GM18909 (cell line): Measurements from ENCODE around the gene TMEM185B.
A peak's percentile ranks its signal among the peaks of the same experiment; 100 is the strongest.

Source experiments
- ATAC-seq: cut with Tn5 transposase; IDR thresholded peaks from one replicate; pipeline ENCODE4 v1.9.1; 2021; ENCODE audit warnings: mild to moderate bottlenecking; ENCODE audit not compliant: unreplicated experiment, poor library complexity

TMEM185B gene

DNA sequence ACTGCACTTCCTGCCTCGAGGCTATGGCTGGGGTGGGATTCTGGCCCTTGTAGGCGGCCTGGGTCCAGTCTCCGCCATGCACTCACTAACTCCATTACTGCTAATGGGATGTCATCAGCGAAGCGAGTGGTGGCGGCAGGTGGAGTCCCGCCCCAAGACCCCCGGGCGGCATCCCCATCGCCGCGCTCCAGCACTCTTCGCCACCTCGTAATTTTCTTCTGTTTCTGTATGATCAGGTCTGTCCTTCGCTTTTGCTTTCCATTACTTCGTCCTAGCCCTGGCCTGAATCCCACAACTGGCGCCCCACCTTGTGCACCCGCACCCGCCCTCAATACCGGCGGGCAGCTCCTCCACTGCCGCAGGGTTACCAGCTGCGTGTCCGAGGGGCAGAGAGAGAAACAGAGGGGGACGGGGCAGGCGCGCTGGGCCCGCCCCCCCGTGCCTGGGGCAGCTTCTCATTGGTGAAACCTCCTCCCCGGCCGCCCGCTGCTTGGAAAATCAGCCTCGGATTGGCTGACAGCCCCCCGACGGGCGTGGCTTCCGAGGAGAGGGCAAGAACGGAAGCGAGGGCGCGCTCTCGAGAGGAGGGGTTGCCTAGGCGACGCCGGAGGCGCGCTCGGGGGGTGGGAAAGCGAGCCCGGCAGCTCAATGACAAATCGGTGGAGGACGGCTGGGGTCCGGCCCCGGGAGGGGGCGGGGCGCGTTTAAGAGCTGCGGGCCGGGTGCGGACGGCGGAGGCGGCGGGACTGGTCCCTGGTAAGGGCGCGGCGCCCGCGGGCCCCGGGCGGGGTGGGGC is 29.2 kb upstream of the TMEM185B start, which contains the start of gene RALB:
RALB (plus strand) TSS at position 628 of the 796 bp plus-strand sequence. CDS start 25,813 bp downstream, outside the sequence.
- ATAC-seq: peak; percentile 92

DNA sequence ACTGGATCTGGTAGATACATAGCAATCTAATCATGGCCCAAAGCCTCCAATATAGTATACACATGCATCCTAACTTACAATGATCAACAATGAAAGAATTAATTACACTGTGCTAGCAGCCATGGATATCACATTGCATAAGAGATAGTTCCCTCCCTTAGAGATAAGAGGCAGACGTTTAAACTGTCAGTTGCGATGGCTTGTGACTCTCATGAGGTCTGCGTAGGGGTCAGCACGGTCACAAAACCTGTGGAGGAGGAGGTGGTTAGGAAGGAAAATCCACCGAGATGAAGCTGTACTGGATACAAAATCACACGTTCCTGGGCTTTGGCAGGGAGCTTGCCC is 28.7 kb upstream of the TMEM185B start:
- ATAC-seq: no peak

DNA sequence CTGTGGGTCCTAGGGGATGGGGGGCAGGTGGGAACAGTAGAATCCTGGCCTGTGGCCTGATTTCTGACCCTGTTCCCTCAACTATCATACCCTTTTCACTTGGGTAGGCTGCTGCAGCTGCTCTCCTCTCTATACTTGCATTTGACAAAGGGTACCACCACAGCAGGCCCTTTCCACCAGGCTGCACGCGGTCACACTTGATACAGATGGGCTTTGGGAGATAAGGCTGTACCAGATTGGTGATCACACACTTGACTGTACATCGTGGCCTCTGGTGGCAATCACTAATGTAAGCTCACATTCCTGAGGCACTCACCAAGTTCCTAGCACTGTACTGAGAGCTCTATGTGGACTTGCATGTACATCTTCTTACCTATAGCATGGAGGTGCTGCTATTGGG is 27.9 kb upstream of the TMEM185B start:
- ATAC-seq: no peak

DNA sequence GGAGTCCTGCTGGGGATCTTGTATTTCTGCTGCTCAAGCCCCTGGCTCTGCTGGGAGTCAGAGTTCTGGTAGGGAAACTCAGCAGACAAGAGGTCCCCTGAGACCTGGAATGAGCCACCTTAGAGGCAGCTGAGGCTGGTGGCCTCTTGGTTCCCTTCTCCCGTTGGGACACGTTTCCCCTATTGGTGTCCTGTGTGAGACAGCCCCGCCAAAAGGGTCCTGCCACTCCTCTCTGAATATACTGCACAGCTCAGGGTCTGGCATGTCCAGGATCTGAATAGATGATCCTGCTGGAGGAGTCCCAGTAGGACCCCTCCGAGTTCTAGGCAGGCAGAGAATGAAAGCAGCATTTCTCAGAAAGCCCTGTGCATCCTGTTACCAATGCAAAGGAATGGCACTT is 27.4 kb upstream of the TMEM185B start:
- no peak for ATAC-seq

DNA sequence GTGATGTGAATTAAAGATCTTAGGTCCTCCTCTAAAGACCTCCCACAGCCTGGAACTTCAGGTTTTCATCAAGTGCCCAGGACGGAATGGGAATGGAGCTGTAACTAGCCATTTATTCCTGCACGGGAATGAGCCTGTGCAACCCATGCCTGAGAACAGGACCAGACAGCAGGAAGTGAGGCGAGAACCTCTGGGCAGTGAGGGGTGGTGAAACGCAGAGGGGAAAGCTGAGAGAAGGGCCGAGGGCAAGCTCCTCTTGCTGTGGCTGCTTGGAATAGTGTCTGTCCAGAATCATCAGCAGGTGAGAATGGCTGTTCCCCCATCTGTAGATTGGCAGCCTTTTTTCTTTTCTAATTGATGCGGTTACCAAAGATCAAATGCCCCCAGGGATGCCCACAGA is 24.7 kb upstream of the TMEM185B start:
- no peak for ATAC-seq

DNA sequence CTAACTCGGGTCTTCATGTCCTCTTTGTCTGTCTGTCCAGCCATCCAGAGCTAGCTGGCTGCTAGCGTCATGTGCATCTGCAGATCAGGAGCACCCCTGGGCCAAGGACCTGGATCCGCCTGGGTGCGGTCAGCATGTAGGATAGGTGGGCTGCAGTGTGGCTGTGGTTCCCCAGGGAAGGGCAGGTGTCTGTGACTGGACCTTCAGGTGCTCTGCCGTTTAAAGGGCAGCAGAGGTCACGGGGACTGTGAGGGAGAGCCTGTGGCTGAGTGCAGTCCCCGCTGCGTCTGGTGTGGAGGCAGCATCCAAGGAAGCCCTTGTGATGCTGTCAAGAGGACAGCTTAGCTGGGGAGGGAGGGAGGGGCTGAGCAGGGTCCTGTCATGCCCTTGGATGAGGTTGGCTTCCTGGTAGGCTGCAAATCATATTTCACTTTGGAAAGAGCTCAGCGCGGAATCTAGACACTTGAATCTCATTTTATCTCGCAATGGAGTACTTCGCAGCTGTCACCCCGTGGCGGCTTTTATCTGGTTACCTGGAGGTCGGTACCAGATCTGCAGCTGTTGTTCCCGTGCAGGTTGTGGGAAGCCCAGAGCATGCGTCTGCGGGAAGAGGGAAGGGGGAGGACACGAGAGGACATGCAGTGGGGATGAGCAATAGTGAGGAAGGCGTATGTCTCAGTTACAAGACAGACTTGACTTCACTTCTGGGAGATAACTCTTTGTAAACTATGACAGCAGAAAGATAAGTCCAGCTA is 23.5 kb upstream of the TMEM185B start:
- ATAC-seq: no peak

DNA sequence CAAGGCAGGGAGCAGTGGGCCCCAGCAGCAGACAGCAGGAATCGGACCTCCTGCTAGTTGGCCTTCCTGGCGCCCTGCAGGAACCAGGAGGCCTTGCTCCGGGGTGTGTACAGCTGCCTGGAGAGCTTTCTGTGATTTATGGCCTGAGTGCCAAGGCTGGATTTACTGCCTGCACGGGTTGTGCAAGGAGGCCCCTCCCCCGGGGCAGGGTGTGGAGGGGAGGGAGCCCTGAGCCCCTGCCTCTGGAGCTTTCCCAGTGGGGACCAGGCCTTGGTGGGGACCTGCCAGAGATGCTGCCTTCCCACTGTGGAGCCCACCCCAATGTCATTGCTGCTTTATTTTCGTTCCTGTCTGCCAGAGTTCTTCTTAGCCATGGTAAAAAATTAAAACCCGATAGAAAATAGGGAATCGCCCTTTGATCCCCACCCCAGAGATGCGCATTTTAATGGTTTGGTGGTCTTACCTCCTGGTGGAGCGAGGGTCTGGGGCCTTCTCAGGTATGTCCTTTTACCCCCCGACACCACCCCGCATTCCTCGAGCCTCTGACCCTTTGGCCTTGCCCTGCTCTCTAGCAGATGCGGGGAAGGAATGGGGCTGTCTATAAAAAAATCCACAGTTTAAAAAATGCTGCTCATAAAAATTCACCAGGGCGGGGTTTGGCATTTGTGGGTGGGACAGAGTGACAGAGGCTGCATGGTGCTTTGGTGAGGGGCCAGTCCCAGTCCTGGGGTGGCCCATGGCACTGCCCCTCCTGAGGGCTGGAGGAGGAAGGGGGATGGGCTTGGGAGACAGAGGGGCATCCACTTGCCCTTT is 22.5 kb upstream of the TMEM185B start:
- no peak for ATAC-seq

DNA sequence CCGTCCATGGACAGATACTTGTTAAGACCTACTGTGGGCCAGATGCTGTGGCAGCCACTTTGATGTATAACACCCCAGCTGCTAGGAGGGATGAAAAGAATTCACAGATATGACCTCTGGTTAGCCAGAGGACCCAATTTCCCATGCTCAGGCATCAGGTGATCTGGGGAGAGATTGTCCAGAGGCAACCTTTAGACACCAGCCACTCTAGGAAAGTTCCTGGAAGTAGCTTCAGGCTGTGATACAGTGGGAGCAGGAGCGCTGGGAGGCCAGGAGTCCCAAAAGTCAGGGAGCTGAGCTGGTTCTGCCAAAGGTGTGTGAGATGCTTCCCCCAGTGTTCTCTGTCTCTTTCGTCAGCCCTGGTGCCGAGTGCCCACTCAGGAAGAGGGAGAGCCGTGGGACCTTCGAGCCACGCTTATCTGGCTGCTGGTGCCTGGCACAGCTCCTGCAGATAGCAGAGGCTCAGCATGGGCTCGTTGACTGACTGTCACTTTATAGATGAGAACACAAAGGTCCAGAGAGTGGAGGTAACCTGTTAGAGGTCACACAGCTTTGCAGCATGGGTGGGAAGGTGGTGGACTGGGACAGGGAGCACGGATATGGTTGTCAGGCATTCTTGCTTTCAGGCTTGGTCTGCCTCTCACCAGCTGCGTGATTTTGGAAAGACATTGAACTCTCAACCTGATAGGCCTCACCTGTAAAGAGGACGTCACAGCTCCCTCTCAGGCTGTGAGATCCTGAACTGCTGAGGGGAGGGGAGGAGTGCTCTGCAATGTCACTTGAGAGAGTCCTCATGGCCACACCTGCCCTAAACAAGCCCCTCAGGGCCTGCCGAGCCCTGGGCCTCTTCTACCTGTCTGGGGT is 21.7 kb upstream of the TMEM185B start:
- no peak for ATAC-seq

DNA sequence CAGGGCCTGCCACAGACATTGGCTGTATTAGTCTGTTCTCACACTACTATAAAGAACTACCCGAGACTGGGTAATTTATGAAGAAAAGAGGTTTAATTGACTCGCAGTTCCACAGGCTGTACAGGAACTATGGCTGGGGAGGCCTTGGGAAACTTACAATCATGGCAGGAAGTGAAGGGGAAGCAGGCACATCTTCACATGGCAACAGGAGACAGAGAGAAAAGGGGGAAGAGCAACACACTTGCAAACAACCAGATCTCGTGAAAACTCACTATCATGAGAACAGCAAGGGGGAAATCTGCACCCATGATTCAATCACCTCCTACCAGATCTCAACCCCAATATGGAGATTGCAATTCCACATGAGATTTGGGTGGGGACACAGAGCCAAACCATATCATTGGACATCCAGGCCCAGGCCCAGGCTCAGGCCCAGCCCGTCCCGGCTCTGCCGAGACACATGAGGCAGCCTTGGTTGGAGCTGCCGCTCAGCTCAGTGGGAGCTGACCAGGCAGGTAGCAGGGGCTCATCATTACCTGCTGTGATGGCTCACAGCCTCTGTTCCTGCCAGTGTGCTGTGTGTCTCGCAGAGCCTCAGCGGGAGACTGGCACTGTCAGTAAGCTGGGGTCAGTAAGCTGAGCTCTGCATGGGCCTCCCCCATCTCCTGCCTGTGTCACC is 20.8 kb upstream of the TMEM185B start:
- ATAC-seq: no peak

DNA sequence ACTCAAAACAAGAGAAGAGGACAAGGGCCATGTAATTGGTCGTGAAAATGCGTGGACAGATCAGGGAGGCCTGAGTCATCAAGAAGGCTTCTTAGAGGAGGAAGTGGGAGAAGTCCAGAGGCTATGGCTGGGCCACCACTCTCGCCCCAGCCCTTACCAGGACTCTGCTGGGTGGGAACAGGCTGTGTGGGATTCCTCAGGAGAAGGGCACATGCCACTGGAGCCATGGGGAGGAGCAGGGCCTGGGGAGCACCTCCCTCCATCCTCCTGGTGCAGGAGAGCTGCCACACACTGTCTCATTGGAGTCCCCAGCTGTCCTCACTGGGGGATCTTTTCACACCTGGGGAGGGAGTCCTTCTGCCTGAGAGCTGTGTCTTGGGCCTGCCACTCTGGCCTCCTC is 20.0 kb upstream of the TMEM185B start:
- ATAC-seq: no peak

DNA sequence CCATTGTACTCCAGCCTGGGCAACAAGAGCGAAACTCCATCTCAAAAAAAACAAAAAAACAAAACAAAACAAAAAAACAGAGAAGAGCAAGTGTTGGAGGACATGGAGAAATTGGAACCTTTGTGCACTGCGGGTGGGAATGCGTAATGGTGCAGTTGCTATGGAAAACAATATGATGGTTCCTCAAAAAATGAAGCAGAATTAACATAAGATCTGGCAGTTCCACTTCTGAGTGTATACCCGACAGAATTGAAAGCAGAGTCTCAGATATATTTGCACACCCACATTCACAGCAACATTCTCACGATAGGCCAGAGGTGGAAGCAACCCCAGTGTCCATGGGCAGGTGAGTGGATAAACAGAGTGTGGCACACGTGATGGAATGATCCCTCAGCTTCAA is 18.5 kb upstream of the TMEM185B start:
- ATAC-seq: no peak

DNA sequence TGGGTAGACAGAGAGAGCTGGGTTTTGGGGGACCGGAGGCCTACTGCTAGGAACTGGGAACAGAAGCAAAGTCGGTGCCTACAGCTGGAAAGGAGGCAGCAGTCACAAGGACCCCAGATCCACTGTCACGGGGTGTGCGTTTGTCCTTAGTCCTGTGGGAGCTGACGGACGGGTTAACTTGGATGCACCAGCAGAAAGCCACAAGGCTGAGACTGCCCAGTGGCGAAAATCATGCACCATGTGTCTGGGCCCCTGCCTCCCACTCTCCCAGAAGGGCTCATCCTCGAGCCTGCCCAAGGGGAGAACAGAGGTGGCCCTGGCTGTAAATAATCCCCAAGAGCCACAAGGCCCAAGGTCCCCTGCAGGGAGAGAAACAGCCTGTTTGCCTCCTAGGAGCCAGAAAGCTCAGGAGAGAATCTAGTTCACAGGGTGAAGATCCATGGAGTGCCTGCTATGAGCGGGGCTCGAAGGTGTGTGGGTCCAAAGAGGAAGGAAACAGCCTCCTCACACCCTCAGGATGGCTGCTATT is 17.8 kb upstream of the TMEM185B start:
- no peak for ATAC-seq

DNA sequence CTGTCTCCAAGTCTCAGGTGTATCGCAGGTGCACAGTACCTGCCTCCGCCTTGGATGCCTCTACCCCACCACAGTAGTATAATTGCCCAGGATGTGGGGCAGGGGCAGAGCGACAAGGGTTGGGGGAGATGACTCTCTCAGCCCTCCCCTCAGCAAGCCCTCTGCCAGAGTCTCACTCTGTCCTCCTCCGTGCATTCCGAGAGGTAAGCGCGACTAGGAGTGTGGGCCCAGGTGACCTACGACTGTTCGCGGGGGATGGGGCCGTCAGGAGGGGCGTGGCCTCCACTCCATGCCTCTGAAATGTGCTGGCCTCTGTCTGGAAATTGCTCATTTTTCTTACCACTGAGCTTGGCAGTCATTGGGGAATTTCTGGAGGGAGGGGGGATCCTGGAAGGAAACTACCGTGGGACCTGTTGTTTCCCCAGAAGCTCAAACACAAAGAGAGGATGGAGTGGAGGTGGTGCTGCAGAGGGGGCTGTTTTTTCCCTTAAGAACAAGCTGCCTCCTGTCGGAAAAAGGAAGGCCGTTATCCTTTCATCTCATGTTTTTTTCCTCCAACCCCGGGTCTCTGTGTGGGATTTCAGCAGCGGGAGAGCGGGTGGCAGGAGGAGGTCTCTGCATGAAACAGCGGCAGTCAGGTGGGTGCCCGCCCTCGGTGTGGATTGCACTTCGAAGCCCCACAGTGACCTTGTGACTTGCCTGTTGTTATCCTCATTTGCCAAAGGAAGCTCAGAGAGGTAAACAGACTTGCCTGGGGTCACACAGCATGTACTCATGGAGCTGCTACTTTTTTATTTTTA is 16.5 kb upstream of the TMEM185B start:
- no peak for ATAC-seq

DNA sequence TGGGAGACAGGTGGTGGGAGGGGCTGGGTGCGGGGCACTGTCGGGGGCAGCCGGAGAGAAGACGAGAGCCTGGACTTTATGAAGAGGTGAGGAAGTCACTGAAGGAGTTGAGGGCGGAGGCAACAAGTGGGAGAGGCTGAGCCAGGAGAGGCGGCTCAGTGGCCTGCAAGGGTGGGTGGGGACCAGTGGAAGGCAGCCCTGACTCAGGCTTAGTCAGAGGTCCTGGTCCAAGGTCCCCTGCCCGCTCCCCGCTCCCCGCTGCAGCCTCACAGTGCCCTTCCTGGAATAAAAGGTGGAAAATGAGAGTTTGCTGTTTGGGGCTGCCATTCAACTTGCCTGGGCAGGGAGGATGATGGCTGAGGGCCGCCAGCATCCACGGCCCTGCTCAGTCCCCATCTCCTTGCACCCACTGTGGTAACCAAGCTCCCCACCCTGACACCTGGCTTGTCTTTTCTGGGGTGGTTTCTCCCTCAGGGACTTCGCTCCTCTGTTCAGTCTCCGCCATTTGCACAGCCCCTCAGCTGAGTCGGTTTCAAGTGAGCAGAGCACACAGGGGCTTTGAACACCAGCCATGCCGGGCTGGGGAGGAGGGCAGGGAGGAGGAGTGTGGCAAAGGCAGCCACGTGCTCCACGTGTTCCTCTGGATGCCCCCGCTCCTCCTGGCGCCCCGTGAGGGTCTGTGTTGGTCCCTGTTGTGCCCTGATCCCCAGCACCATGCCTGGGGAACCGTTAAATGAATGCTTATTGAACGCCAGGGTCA is 15.7 kb upstream of the TMEM185B start:
- ATAC-seq: no peak

DNA sequence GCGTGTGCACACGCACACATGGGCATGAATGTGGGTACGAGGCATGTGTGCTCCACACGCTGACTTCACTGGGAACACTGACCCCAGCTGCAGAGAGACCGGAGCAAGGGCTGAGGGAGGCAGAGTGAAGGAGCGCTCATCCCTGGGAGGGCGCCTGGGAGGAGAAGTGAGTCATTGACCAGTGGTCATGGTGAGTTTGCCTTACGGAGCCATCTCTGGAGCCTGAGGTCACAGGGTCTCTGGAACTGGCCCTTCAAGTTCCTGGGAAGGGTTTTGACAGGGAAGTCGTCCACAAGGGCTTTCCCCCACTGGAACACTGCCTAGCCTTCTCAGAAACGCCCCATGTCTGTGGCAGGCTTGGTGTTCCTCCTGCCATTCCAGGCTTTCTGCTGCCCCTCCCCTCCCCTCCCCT is 14.3 kb upstream of the TMEM185B start:
- no peak for ATAC-seq

DNA sequence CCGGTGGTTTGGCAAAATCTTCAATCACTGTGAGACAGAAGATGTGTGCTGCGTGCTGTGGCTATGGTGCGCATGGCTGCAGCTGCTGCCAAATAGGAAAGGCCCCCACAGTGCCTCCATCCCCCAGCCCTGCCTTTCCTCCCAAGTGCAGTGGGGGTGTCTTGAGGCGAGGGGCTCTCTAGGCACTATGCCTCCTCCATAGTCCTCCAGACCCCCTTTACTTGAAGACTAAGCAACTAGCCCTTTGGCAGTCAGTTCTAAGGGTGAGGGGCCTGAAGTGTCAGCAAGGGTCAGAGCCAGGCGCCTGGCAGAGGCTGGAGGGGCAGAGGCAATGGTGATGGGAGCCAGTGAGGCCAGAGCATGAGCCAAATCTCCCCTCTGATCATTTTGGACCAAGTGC is 13.6 kb upstream of the TMEM185B start:
- ATAC-seq: no peak

DNA sequence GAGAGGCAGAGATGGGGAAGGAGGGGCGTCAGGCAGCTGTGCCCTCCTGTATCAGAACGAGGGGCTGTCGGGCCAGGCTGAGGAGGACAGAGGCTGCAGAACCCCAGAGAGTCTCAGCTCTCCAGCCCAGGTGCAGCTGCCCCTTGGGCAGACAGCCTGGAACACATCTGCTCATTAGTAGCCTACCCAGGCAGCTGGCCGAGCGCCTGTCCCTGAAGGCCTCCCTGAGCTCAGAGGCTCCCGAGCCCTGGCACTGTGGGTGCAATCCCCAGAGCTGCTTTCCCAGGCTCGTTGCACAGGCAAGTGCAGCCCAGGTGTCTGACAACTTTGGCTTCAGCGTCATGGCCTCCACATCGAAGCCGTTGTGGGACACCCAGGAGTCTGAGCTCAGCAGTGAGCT is 13.1 kb upstream of the TMEM185B start:
- no peak for ATAC-seq

DNA sequence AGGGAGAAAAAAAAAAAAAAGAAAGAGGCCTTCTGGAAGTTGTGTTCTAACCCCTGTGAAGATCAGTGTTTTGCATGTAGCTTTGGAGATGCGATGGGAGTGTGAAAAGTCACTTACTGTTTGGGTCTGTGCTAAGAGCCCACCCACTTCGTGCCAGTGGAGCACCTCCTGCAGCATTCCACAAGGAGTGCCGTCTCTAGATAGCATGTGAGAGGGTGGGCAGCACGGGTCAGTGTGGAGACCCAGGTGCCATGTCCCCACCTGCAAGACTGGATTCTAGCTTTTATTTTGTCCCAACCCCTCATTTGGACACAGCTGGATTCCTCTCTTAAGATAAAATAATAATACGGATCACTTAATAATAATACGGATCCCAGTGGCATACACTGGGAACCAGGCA is 12.5 kb upstream of the TMEM185B start:
- ATAC-seq: no peak
